ENCODE data around the gene HOXB4.

Gene HOXB4

GRCh38 chr17:48615047-48615962 lies 37.2 kb upstream of the HOXB4 start, which contains the start of gene HOXB8:
HOXB8 (minus strand) TSS chr17:48615292; CDS start chr17:48614704, 588 bp downstream.
- DNase-seq (ENCODE audit: low read depth) = no peak

DNA sequence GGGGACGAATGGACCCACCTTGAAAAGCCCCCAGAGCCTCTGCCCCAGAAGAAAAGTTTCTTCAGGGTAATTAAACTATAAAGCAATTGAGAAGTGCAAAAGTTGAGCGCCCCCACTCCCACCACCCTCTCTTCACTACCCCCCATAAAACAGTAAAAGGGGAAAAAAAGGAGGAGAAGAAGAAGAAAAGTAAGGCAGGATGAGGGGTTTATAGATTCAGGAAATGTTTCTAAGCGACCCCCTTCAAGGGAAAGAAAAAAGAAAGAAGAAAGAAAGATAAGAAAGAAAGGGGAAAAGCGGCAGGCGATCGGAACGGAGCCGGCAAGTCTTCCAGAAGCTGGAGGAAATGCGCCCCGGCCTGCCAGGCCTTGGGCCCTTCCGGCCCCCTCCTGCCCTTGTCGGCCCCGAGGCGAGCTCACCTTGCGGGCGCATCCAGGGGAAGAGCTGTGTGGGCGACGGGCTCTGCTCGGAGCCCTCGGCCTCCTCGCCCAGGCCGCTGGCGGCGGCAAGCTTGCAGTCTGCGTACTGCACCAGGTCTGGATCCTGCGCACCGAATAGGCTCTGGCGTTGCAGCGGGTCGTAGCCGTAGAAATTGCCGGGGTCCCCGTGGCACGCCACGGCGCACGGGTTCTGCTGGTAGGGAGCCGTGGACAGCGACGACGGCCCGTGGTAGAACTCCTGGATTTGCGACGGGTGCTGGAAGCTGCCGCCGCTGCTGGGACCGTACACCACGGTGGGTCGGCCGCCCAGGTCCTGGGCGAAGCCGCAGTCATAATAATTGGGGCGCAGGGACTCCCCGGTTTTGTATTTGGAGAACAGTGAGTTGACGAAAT lies 35.9 kb upstream of the HOXB4 start:
- no peak for DNase-seq (ENCODE audit: low read depth)

DNA sequence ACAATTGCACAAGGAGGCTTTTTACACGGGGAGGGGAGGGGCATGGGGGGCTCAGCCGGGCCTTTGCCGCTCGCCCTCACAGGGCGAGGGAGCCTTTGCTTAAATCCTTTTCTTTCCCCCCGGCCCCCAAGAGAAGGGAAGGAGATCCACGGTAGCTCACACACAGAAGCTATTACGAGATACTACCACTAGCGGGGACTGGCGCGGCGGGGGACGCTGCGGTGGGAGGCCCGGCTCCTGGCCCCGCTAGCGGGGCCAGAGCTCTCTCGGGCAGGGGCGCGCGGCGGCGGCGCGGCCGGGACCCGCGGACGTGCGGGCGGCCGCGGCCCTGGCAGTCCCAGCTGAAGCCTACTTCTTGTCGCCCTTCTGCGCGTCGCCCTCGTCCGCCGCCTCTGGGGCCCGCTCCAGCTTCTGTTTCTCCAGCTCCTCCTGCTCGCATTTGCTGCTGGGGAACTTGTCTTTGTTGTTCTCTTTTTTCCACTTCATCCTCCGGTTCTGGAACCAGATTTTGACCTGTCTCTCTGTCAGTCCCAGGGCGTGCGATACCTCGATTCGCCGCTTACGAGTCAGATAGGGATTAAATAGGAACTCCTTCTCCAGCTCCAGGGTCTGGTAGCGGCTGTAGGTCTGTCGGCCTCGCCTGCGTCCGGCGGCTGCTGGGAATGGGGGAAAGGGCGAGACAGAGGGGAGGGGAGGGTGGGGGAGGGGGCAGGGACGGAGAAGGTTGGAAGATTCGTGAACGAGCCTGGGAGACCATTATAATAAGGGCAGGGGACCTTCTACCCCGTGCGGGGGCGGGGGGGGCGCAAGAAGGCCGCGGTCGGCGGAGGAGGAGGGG lies 34.9 kb upstream of the HOXB4 start:
- DNase-seq (ENCODE audit: low read depth) = no peak

DNA sequence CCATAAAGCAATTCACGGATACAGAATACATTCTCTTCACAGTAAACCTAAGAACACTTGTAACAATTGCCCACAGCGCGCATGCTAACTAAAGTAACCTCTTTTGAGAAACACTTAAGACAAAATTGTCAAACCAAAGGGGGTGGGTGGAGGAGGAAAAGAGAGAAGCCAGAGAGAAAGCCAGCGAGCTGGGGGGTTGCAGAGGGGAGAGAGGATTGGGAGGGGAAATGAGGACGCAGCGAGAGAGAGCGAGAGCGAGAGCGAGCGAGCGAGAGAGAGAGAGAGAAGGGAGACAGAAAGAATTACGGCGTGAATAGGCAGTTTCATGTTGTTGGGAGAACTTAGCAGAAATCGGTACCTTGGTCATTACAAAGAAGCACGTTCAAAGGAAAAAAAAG lies 34.3 kb upstream of the HOXB4 start:
- DNase-seq (ENCODE audit: low read depth) = no peak

GRCh38 chr17:48611681-48612455 lies 33.7 kb upstream of the HOXB4 start:
- no peak for DNase-seq (ENCODE audit: low read depth)

GRCh38 chr17:48611213-48611612 lies 33.1 kb upstream of the HOXB4 start:
- no peak for DNase-seq (ENCODE audit: low read depth)

DNA sequence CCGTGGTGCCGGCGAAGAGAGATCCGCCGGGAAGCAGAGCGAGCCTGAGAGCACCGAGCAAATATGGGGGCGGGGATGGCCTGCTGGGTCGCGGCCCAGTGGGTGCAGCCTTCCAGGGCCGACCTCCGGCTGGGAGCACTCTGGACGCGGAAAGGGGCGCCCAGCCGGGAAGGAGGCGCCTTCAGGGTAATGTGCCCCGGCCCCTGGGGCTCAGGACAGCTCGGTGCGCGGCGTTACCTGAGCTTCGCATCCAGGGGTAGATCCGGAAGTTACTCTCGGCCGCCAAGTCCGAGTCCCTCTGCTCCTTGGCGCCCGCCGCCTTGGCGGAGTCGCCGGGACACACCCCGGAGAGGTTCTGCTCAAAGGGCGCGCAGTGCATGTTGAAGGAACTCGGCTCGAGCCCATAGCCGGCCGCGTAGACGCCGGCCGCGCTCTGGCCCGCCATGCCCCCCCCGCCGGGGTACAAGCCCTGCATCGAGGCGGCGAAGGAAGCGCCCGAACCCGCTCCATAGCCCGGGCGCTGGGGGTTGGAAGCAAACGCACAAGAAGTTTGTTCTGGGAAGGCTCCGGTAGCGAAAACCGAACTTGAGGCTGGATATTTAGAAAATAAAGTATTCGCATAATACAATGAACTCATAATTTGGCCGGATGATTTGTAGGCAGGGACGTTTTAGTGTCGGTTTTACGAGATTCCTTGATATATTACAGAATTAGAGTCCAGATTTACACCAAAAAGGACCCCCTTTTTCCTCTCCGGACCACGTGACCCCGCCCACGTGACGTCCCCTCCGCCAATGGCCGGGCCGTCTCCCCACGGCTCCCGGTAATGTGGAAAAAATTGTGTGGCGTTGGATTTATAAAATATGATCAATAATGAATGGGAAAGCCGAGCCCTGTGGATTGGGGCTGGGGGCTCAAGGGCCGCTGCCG lies 32.4 kb upstream of the HOXB4 start, which contains the start of gene HOXB7:
Gene HOXB7, minus strand, starts transcription at position 736 of the 930 bp plus-strand sequence. Its CDS starts 99 bp downstream, at position 637.
- peak; percentile 58 for DNase-seq (ENCODE audit: low read depth)

DNA sequence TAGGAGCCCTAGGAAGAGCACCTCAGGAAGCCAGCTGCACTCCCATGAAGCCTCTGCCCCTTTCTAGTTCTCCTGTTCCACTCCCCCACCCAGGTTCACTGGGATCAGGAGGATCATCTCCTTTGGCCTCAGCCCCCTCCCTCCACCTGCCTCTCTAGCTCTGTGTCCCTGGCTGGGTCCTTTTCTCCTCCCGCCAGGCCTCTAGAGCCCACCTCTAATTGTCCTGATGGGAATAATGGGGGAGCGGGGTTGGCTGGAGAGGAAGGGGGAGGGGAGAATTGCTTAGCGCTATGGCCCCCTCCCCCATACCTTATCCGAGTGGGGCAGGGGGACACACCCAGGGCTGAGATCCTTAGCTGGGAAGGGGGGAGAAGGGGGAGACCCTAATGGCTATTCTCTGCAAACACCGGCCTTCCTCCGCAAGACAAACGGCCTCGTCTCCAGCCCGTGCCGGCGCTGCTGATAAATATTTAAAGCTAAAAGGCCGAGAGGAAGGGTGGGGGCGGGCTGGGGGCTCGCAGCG lies 31.7 kb upstream of the HOXB4 start:
- DNase-seq (ENCODE audit: low read depth) = no peak

DNA sequence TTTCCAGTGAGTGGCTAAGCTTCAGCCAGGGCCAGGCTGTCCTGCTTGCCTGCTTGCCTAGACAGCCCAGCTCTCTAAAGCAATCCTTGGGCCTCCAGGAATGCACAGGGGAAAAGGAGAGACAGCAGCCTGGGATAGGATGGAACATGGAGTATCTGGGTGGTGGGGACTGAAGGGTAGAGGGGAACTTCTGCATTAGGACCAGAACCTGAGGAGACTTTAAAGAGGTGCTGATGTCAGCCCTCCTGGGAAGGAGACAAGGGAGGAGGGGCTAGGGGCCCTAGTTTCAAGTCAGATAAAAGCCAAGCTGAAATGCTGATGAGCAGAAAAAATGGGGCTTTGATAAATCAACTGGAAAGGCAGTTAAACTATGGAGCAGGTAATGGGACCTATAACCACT lies 30.9 kb upstream of the HOXB4 start:
- DNase-seq (ENCODE audit: low read depth) = no peak

- no peak for DNase-seq (ENCODE audit: low read depth)
Measured at GRCh38 chr17:48608494-48608834, 30.3 kb upstream of the HOXB4 start.

DNA sequence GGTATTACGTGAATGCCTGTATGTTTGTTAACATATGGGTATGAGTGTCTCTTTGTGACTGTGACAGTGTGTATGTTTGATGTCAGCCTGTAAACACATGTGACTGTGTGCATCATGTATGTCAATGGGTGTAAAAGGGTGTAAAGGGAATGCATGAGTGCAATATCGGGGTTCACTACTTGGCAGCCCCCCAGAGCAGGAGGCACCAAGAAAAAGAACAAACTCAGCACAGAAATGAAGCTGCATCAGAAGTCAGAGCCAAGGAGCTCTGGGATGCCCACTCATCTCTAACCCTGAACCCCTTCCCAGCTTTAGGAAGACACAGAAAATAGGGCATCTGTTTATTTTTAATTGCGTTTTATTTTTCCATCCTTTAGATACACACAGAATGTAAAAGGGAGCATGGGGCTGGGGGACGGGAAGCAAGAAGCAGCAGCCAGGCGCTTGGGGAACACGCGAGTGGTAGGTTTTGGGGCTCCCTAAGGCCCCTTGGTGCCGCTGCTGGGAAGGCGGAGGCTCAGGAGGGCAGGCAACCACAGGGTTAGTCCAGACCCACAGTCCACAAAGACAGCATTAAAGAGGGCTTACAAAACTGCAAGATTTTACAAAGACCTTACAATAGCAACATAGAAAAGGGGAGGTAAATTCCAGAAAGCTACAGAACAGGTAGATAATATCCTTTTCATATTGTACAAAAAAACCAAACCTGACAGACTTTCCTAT lies 28.9 kb upstream of the HOXB4 start:
- no peak for DNase-seq (ENCODE audit: low read depth)

DNA sequence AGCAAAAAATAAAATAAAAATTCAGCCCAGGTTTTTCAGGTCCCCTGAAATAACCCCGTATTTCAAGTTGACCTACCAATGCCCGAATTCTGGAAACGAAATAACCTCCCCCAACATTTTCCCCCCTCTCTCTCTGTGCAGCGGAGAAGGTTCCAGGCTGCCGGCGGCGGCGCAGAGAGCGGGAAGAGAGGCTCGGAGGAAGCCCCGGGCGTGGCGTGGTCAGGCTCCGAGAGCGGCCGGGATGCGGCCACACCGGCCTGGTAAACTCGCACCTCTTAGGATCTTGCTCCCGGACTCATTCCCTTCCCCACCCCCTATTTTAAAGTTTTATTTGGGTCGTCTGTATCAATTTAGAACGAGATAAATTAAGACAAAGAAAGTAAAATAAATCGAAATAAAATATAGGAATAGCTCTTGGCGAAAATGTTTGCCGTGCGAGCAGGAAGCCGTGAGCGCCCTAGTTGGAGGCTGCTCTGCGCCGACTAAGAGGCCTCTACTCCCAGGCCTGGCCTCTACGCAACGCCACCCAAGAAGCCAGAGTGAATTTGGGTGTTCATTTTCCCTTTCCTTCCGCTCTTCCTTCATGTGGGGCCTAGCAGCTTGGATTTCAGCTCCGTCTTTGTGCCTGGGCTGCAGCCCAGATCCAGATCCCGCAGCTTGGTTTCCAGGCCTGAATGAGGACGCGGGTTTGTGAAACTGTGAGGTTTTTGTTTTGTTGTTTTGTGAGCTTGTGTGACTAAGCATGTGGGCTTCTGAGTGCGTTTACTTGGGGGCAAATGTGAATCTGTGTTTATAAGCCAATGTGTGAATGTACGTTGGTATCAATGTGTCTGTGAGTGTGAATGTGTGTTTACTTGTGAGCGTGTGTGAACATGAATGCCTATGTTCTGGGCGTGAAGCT lies 28.1 kb upstream of the HOXB4 start:
- DNase-seq (ENCODE audit: low read depth) = no peak

DNA sequence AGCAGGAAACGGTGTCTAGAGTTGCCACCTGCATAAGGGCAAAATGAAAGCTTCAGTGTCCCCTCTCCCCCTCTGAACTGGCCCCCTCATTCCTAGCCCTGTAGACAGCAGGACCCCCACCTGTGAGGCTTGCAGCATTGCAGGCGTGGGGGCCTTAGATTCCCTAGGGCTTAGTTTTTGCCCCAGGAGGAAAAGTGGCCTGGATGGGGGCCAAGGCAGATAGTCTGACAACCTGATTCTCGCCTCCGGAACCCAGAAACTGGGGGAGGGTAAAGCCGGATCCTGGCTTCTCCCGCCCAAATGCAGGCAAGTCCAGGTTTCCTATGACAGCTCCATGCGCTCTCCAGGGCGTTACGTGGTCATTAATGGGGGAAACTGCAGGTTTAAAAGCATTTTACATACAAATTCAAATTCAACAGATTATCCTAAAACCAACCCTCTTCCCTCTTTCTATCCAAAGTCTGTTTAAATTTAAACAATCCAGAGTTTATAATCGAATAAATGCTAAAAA lies 27.3 kb upstream of the HOXB4 start:
- no peak for DNase-seq (ENCODE audit: low read depth)

DNA sequence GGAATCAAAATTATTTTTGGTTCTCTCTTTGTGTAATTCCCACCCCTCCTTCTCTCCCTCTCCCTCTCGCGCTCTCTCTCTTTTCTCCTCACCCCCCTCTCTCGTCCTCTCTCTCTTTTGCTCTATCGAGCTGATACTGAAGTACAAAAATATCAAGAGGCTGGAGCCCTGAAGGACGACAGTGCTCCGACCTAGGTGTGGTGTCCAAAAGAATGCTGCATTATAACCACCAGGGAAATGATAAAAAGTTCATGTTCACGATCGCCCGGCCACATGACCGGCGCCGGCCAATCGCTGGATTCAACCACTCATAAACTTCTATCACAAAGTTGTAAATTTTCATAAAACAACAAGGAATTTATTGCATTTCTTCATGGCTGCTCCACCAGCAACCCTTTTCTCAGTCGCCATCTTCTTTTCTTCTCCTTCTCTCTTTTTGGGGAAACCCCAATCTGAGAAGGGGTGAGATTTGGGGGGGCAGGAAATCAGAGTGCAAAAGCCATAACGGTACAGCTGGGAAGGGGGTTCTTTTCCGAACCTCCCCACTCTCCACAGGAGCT lies 26.7 kb upstream of the HOXB4 start, which contains the start of gene HOXB6:
Gene HOXB6, minus strand, starts transcription at position 217 of the 560 bp plus-strand sequence. CDS start 6,836 bp downstream, outside the sequence.
- no peak for DNase-seq (ENCODE audit: low read depth)

- DNase-seq (ENCODE audit: low read depth) = no peak
Measured at GRCh38 chr17:48603959-48604769, 26.0 kb upstream of the HOXB4 start.

Data from activated T-cell treated with anti-CD3 and anti-CD28 coated beads for 48 hours (primary cell).